GM19043 (cell line): Measurements from ENCODE around the gene SIRPB2.
"Not testable (repeated sequence)": the region's sequence is repeated elsewhere in the genome, so short reads cannot be mapped to it uniquely, and the experiment has no call there.

Experiments
- ATAC-seq: cut with Tn5 transposase; IDR thresholded peaks from one replicate; pipeline ENCODE4 v1.9.1; 2021; ENCODE audit warnings: low read depth; ENCODE audit not compliant: unreplicated experiment

SIRPB2 gene

GRCh38 chr20:1500496-1500895 lies 9.3 kb upstream of the SIRPB2 start:
- no peak for ATAC-seq

- ATAC-seq: no peak
Measured at GRCh38 chr20:1499528-1500420, 8.6 kb upstream of the SIRPB2 start.

- ATAC-seq: not testable (repeated sequence)
Measured at GRCh38 chr20:1497371-1497770, 6.2 kb upstream of the SIRPB2 start.

GRCh38 chr20:1496930-1497329 lies 5.7 kb upstream of the SIRPB2 start:
- no peak for ATAC-seq

- ATAC-seq: no peak
Measured at GRCh38 chr20:1494436-1494835, 3.2 kb upstream of the SIRPB2 start.

GRCh38 chr20:1493536-1493935 lies 2.3 kb upstream of the SIRPB2 start:
- ATAC-seq: no peak

- no peak for ATAC-seq
Measured at GRCh38 chr20:1491860-1492642, 831 bp upstream of the SIRPB2 start.

GRCh38 chr20:1490643-1491195 lies 501 bp downstream of the SIRPB2 start:
- no peak for ATAC-seq

- no peak for ATAC-seq
Measured at GRCh38 chr20:1489764-1490436, 1.3 kb downstream of the SIRPB2 start.

GRCh38 chr20:1489325-1489724 lies 1.9 kb downstream of the SIRPB2 start:
- no peak for ATAC-seq

GRCh38 chr20:1486566-1486965 lies 4.7 kb downstream of the SIRPB2 start:
- ATAC-seq: no peak

GRCh38 chr20:1484438-1485116 lies 6.6 kb downstream of the SIRPB2 start:
- ATAC-seq: no peak

GRCh38 chr20:1479831-1480595 lies 11.2 kb downstream of the SIRPB2 start:
- ATAC-seq: no peak

GRCh38 chr20:1478566-1478965 lies 12.7 kb downstream of the SIRPB2 start:
- ATAC-seq: no peak

- no peak for ATAC-seq
Measured at GRCh38 chr20:1477896-1478490, 13.2 kb downstream of the SIRPB2 start.

GRCh38 chr20:1474817-1475603 lies 16.2 kb downstream of the SIRPB2 start:
- ATAC-seq: no peak

- ATAC-seq: no peak
Measured at GRCh38 chr20:1474325-1474724, 16.9 kb downstream of the SIRPB2 start.
